Body of pancreas (tissue), 4 donors: Measurements from ENCODE around the gene THBS2.

ENCODE experiments used
- POLR2A ChIP-seq, 3 donors: fragments of 450-650 bp; IDR thresholded peaks; one replicate each; pipeline ENCODE4 v1.6.1; 2016; ENCODE audit warnings: antibody characterized with exemption in 3 of 3, mild to moderate bottlenecking in 2 of 3
- TF ChIP-seq, protein P1 (sequence below), 7 experiments: fragments of 450-650 bp in 4 of 7; fragments of 200-600 bp in 3 of 7; sonication (generic) in 3 of 7; IDR thresholded peaks; one replicate each; pipeline ENCODE4 v1.5.1; 2016 to 2019; ENCODE audit warnings: antibody characterized with exemption in 7 of 7

GRCh38 chr6:169188051-169188470 is 65.6 kb downstream of the THBS2 start:
- TF ChIP-seq, protein P1, sequence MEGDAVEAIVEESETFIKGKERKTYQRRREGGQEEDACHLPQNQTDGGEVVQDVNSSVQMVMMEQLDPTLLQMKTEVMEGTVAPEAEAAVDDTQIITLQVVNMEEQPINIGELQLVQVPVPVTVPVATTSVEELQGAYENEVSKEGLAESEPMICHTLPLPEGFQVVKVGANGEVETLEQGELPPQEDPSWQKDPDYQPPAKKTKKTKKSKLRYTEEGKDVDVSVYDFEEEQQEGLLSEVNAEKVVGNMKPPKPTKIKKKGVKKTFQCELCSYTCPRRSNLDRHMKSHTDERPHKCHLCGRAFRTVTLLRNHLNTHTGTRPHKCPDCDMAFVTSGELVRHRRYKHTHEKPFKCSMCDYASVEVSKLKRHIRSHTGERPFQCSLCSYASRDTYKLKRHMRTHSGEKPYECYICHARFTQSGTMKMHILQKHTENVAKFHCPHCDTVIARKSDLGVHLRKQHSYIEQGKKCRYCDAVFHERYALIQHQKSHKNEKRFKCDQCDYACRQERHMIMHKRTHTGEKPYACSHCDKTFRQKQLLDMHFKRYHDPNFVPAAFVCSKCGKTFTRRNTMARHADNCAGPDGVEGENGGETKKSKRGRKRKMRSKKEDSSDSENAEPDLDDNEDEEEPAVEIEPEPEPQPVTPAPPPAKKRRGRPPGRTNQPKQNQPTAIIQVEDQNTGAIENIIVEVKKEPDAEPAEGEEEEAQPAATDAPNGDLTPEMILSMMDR (IDR thresholded peaks at IDR 0.05): no peak
- TF ChIP-seq POLR2A (IDR thresholded peaks at IDR 0.05): no peak
